Bronchus fibroblast of lung (primary cell): ENCODE data around the gene ILDR2. TPM values are rescaled to one million over a fixed set of nuclear protein-coding genes. Genes with fewer than 3 reads are reported as not detected.

Experiments
- total RNA-seq: library from RNA; depleted of rRNA; stranded (reverse); fragments of >200 nt; gene quantifications from 2 replicates; pipeline ENCODE4 v1.2.3, GENCODE V29; 2015

The ILDR2 gene
- under 0.01 TPM in 2 replicates for total RNA-seq

GRCh38 chr1:166975361-166976129, at the start of gene ILDR2:
ILDR2 (minus strand) TSS chr1:166975540; CDS start chr1:166975268, 272 bp downstream.

GRCh38 chr1:166988974-166989515, 13.7 kb upstream of the ILDR2 start, which contains the start of gene MAEL:
MAEL (plus strand) TSS chr1:166989280; CDS start chr1:166989353, 73 bp downstream.

DNA sequence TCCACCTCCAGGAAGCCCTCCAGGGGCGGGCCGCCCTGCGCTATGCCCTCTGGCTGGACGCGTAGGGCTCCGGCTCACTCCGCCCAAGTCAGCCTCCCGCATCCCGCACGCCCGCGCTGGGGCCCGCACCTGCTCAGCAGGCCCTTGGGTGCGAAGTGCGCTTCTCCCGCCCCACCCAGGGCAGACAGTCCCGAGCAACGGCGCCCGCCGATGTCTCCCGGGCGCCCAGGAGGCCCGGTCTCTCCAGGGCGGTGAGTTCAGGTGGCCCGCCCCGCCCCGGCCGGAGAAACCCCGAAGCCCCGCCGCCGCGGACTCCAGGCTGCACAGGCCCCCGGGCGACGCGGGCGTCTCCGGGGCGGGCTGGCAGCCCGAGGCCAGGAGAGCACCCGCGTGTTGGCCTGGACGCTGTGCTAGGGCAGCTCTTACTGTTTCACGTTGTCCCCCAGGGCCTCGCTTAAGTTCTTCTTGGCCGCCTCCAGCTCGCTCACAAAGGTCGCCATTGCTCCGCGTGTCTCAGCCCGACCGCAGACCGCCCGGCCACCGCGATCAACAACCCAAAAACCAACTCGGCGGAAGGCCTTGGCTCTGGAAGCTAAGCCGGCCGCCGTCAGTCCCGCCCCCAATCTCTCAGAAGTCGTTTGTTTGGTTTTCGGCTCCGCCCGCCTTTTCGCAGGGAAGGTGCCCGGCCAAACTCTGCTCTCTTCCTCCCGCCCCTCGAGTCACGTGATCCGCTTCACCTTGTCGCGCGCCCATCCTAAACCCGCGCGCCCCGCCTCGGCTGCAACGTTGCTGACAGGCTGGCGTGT, 99.4 kb downstream of the ILDR2 start, which contains the start of gene TADA1:
Gene TADA1, minus strand, starts transcription at position 531 of the 806 bp plus-strand sequence. Its CDS starts 31 bp downstream, at position 500.

Other genes with a start within 250 kb of the ILDR2 start
- 14.0 and 17.3 TPM in 2 replicates for gene POGK, start 136.1 kb downstream of the ILDR2 start, total RNA-seq
- gene TADA1, start 99.3 kb downstream of the ILDR2 start, total RNA-seq, result 9.8 and 12.3 TPM in 2 replicates
- not detected in 2 replicates for gene MAEL, start 13.7 kb upstream of the ILDR2 start, total RNA-seq
- gene GPA33, start 114.8 kb upstream of the ILDR2 start, total RNA-seq, result not detected in 2 replicates
- gene STYXL2, start 118.5 kb upstream of the ILDR2 start, total RNA-seq, result not detected in 2 replicates
- gene POU2F1, start 245.3 kb upstream of the ILDR2 start, total RNA-seq, result 1.2 and 2.0 TPM in 2 replicates